Measurements from ENCODE around the gene NPL.

DNA sequence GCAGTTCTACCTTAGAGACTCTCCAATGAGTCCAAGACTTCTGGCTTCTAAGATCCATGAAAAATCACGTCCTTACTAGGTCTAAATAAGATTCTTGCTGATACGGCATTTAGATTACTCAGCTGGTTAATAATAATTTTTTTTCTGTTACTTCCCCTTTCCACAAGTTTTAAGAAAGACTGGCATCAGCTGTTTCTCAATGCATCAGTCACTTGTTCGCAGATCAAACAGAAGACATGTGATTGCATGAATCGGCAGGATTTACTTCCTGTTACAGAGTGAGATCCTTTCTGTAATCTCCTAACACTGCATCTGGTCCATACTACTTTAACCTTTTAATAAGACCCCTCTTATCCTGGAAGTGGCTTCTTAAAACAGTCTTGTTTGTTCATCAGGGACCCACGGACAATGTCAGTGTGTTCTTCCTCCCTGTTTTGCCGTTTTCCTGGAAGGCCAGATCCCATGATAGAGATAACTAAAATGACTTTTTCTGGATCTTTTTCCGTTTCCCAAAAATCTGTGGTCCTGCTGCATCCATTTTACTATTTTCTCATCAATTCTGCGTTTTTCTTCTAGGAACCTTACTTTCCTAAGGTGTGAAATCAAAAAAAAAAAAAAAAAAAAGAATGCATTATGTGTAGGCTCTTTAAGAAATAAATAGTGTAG, 6.1 kb downstream of the NPL start:
- TF ChIP-seq EP300 (IDR thresholded peaks at IDR 0.05; ENCODE audit: borderline replicate concordance) (no peak), RAD21 (IDR thresholded peaks at IDR 0.05; ENCODE audit: low read depth) (no peak), TAF1 (IDR thresholded peaks at IDR 0.05; ENCODE audit: low read depth) (no peak), YY1 (IDR thresholded peaks at IDR 0.05; ENCODE audit: low read depth) (no peak)
- TF ChIP-seq, protein P1, sequence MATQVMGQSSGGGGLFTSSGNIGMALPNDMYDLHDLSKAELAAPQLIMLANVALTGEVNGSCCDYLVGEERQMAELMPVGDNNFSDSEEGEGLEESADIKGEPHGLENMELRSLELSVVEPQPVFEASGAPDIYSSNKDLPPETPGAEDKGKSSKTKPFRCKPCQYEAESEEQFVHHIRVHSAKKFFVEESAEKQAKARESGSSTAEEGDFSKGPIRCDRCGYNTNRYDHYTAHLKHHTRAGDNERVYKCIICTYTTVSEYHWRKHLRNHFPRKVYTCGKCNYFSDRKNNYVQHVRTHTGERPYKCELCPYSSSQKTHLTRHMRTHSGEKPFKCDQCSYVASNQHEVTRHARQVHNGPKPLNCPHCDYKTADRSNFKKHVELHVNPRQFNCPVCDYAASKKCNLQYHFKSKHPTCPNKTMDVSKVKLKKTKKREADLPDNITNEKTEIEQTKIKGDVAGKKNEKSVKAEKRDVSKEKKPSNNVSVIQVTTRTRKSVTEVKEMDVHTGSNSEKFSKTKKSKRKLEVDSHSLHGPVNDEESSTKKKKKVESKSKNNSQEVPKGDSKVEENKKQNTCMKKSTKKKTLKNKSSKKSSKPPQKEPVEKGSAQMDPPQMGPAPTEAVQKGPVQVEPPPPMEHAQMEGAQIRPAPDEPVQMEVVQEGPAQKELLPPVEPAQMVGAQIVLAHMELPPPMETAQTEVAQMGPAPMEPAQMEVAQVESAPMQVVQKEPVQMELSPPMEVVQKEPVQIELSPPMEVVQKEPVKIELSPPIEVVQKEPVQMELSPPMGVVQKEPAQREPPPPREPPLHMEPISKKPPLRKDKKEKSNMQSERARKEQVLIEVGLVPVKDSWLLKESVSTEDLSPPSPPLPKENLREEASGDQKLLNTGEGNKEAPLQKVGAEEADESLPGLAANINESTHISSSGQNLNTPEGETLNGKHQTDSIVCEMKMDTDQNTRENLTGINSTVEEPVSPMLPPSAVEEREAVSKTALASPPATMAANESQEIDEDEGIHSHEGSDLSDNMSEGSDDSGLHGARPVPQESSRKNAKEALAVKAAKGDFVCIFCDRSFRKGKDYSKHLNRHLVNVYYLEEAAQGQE (IDR thresholded peaks at IDR 0.05; ENCODE audit: low read depth): no peak
- TF ChIP-seq, protein P2, sequence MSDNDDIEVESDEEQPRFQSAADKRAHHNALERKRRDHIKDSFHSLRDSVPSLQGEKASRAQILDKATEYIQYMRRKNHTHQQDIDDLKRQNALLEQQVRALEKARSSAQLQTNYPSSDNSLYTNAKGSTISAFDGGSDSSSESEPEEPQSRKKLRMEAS (IDR thresholded peaks at IDR 0.05): no peak

All from Ishikawa (cell line).